Ascending aorta (tissue), 2 donors: ENCODE results near the gene RSU1. TPM values are rescaled to one million over a fixed set of nuclear protein-coding genes. Genes with fewer than 3 reads are reported as not detected.

Experiments used
- DNase-seq, 2 donors: peaks; one replicate each; pipeline ENCODE4 v3.0.0-alpha.2; 2019; ENCODE audit warnings: low spot score in 2 of 2
- H3K27ac ChIP-seq, 2 donors: fragments of 200-600 bp; sonication (generic); one replicate each; pipeline ENCODE4 v1.5.1; 2016 to 2017; ENCODE audit warnings: mild to moderate bottlenecking in 1 of 2
- H3K27me3 ChIP-seq: fragments of 200-600 bp; sonication (generic); one replicate; pipeline ENCODE4 v1.5.1; 2017
- H3K36me3 ChIP-seq, 2 donors: fragments of 200-600 bp; sonication (generic); one replicate each; pipeline ENCODE4 v1.5.1; 2016
- H3K4me1 ChIP-seq, 2 donors: fragments of 200-600 bp; sonication (generic); one replicate each; pipeline ENCODE4 v1.5.1; 2016 to 2017; ENCODE audit warnings: mild to moderate bottlenecking in 1 of 2
- H3K4me3 ChIP-seq, 2 donors: fragments of 200-600 bp; sonication (generic); one replicate each; pipeline ENCODE4 v1.5.1; 2016 to 2017; ENCODE audit warnings: mild to moderate bottlenecking in 1 of 2
- H3K9me3 ChIP-seq, 2 donors: fragments of 200-600 bp; sonication (generic); one replicate each; pipeline ENCODE4 v1.5.1; 2016
- CTCF ChIP-seq, 3 experiments: fragments of 200-600 bp in 2 of 3; fragments of 450-650 bp in 1 of 3; sonication (generic) in 2 of 3; IDR thresholded peaks; one replicate each; pipeline ENCODE4 v1.5.1; 2016 to 2019; ENCODE audit warnings: antibody characterized with exemption in 3 of 3, mild to moderate bottlenecking in 1 of 3, moderate library complexity in 1 of 3
- intact Hi-C: fragments of 100-400 bp; cut with DNase I; formaldehyde crosslinking; loops from one replicate; pipeline ENCODE4 v1.15.1; 2023
- total RNA-seq: library from RNA; depleted of rRNA; stranded (reverse); fragments of >200 nt; gene quantifications from one replicate; pipeline ENCODE4 v1.1.0, GENCODE V29; 2016

The RSU1 gene
- total RNA-seq, 1 donor from 2014 or later, result 82.2 TPM

GRCh38 chr10:16856567-16856966 is 39.3 kb upstream of the RSU1 start:
- Histone ChIP-seq H3K9me3 (no peaks in the 10 kb centered on the region), H3K4me1 (peaks cover 0 to 3% of the 10 kb centered on the region in 2 donors), H3K27me3 (no peaks in the 10 kb centered on the region), H3K27ac (no peak overlapping the region), H3K36me3 (no peaks in the 10 kb centered on the region), H3K4me3 (no peak overlapping the region)
- DNase-seq, result no peak
- intact Hi-C loops, result no loop called here
- no peak for TF ChIP-seq CTCF (IDR thresholded peaks at IDR 0.05)

- DNase-seq, result no peak
- Histone ChIP-seq H3K4me1 (peaks cover 0 to 3% of the 10 kb centered on the region in 2 donors), H3K36me3 (no peaks in the 10 kb centered on the region), H3K9me3 (no peaks in the 10 kb centered on the region), H3K27me3 (no peaks in the 10 kb centered on the region), H3K4me3 (no peak overlapping the region), H3K27ac (no peak overlapping the region)
- TF ChIP-seq CTCF (IDR thresholded peaks at IDR 0.05), result no peak
- intact Hi-C loops, result no loop called here
Measured at GRCh38 chr10:16856092-16856491, 38.9 kb upstream of the RSU1 start.

- no peak for DNase-seq
Measured at GRCh38 chr10:16854623-16855022, 37.4 kb upstream of the RSU1 start.

GRCh38 chr10:16853809-16854208 is 36.6 kb upstream of the RSU1 start:
- H3K27ac ChIP-seq, result no peak overlapping the region
- no peaks in the 10 kb centered on the region for H3K36me3 ChIP-seq
- no peak for TF ChIP-seq CTCF (IDR thresholded peaks at IDR 0.05)

More at GRCh38 chr10:16854623-16855022, 37.4 kb upstream of the RSU1 start:
- Histone ChIP-seq H3K4me1 (peaks cover 0 to 3% of the 10 kb centered on the region in 2 donors), H3K27me3 (no peaks in the 10 kb centered on the region), H3K27ac (no peak overlapping the region), H3K4me3 (no peak overlapping the region), H3K36me3 (no peaks in the 10 kb centered on the region), H3K9me3 (no peaks in the 10 kb centered on the region)
- TF ChIP-seq CTCF (IDR thresholded peaks at IDR 0.05), result no peak
- intact Hi-C loops, result loop anchor here (5.0 kb wide), 2 partner anchors 38 to 88 kb away; no protein-coding TSS in a partner anchor

GRCh38 chr10:16853201-16853600 is 36.0 kb upstream of the RSU1 start:
- Histone ChIP-seq H3K9me3 (no peaks in the 10 kb centered on the region), H3K4me1 (peaks cover 0 to 12% of the 10 kb centered on the region in 2 donors), H3K27ac (peak overlapping the region; percentile 24 to 55), H3K36me3 (no peaks in the 10 kb centered on the region), H3K27me3 (no peaks in the 10 kb centered on the region), H3K4me3 (no peak overlapping the region)
- intact Hi-C loops, result loop anchor here (5.0 kb wide), 2 partner anchors 39 to 89 kb away; no protein-coding TSS in a partner anchor
- DNase-seq, result no peak
- TF ChIP-seq CTCF (IDR thresholded peaks at IDR 0.05), result peak in 1 of 3 experiments; percentile 9

More at GRCh38 chr10:16853809-16854208, 36.6 kb upstream of the RSU1 start:
- DNase-seq, result no peak
- Histone ChIP-seq H3K27me3 (no peaks in the 10 kb centered on the region), H3K4me3 (no peak overlapping the region), H3K9me3 (no peaks in the 10 kb centered on the region), H3K4me1 (peaks cover 0 to 9% of the 10 kb centered on the region in 2 donors)
- intact Hi-C loops, result loop anchor here (5.0 kb wide), 2 partner anchors 38 to 88 kb away; no protein-coding TSS in a partner anchor
